Measurements from ENCODE around the gene CFAP100.

- TF ChIP-seq EZH2phosphoT487 (IDR thresholded peaks at IDR 0.05) (no peak), CTCF (IDR thresholded peaks at IDR 0.05) (no peak)
Observed at GRCh38 chr3:126480206-126480605, 85.5 kb downstream of the CFAP100 start.

All from neural progenitor cell (in vitro differentiated cells).